MCF 10A (cell line): Measurements from ENCODE around the gene FCGR3A. TPM values are rescaled to one million over a fixed set of nuclear protein-coding genes. Genes with fewer than 3 reads are reported as not detected.

Experiments used
- BruUV-seq: library from RNA; stranded (reverse); fragments of 400-500 nt; replicated peaks from 2 replicates; lab custom pipeline; 2021; lab: Mats Ljungman, UMichigan
- CTCF ChIA-PET: fragments of 300-600 bp; sonication (Branson Sonifier 250); formaldehyde crosslinking; extraction: SDS; loops from one replicate; lab custom pipeline; 2021; ENCODE audit warnings: antibody characterized with exemption, inconsistent platforms; lab: Yijun Ruan, JAX
- POLR2A ChIA-PET: fragments of 300-600, 350-650 bp; sonication (Branson Sonifier 250); formaldehyde crosslinking; extraction: SDS; loops from one replicate; lab custom pipeline; 2020; ENCODE audit warnings: antibody characterized with exemption, inconsistent platforms; lab: Yijun Ruan, JAX
- DNase-seq: peaks from one replicate; pipeline ENCODE4 v3.0.0-alpha.2; 2018; ENCODE audit not compliant: unreplicated experiment
- H3K27ac Mint-ChIP-seq: one replicate; pipeline ENCODE4 v1.8.0; 2022; ENCODE audit warnings: mild to moderate bottlenecking, low read depth, mixed read lengths; ENCODE audit not compliant: unreplicated experiment
- H3K27me3 Mint-ChIP-seq: one replicate; pipeline ENCODE4 v1.8.0; 2022; ENCODE audit warnings: mixed read lengths; ENCODE audit not compliant: insufficient read depth, unreplicated experiment
- H3K36me3 Mint-ChIP-seq: one replicate; pipeline ENCODE4 v1.8.0; 2022; ENCODE audit warnings: mild to moderate bottlenecking, moderate library complexity, mixed read lengths; ENCODE audit not compliant: insufficient read depth, unreplicated experiment
- H3K4me1 Mint-ChIP-seq: one replicate; pipeline ENCODE4 v1.8.0; 2022; ENCODE audit warnings: mixed read lengths; ENCODE audit not compliant: insufficient read depth, unreplicated experiment
- H3K4me3 Mint-ChIP-seq: one replicate; pipeline ENCODE4 v1.8.0; 2022; ENCODE audit warnings: mild to moderate bottlenecking, moderate library complexity, mixed read lengths; ENCODE audit not compliant: unreplicated experiment
- H3K9me3 Mint-ChIP-seq: one replicate; pipeline ENCODE4 v1.8.0; 2022; ENCODE audit warnings: mixed read lengths; ENCODE audit not compliant: unreplicated experiment
- CTCF ChIP-seq: fragments of 200-600 bp; IDR thresholded peaks from one replicate; pipeline ENCODE4 v1.8.0; 2022; ENCODE audit warnings: antibody characterized with exemption, mild to moderate bottlenecking; ENCODE audit not compliant: unreplicated experiment
- intact Hi-C: fragments of 100-400 bp; cut with micrococcal nuclease; formaldehyde crosslinking; loops from 2 replicates; pipeline ENCODE4 v1.14.1; 2022
- total RNA-seq: library from RNA; stranded (reverse); gene quantifications from 2 replicates; pipeline ENCODE4 v1.2.3, GENCODE V29; 2022

Gene FCGR3A
- total RNA-seq, 1 experiment from 2014 or later = not detected

GRCh38 chr1:161497961-161498360, 51.7 kb downstream of the FCGR3A start:
- DNase-seq = no peak
- TF ChIP-seq CTCF = no peak
- no TSS peak for BruUV-seq
- CTCF ChIA-PET = interaction anchor here (0.6 to 1.2 kb wide), 4 partner anchors 8 to 822 kb away, joined by 3 to 6 read pairs (median 4); no protein-coding TSS in a partner anchor
- POLR2A ChIA-PET = no interaction called here
- no peaks in the 10 kb centered on the region for H3K9me3 Mint-ChIP-seq
- H3K27me3 Mint-ChIP-seq = peaks cover 33% of the 10 kb centered on the region
- no peaks in the 10 kb centered on the region for H3K4me1 Mint-ChIP-seq
- no peak overlapping the region for H3K4me3 Mint-ChIP-seq
- intact Hi-C loops = no loop called here
- H3K27ac Mint-ChIP-seq = no peak overlapping the region
- H3K36me3 Mint-ChIP-seq = no peaks in the 10 kb centered on the region

- no peak overlapping the region for H3K4me3 Mint-ChIP-seq
- no peaks in the 10 kb centered on the region for H3K9me3 Mint-ChIP-seq
- no peaks in the 10 kb centered on the region for H3K4me1 Mint-ChIP-seq
- H3K27me3 Mint-ChIP-seq = peaks cover 54% of the 10 kb centered on the region
- BruUV-seq = no TSS peak
- CTCF ChIA-PET = interaction anchor here (0.7 to 1.3 kb wide), 5 partner anchors 10 to 230 kb away, joined by 3 to 7 read pairs (median 4); no protein-coding TSS in a partner anchor
- intact Hi-C loops = no loop called here
- DNase-seq = no peak
- no peak for TF ChIP-seq CTCF
- no peak overlapping the region for H3K27ac Mint-ChIP-seq
- H3K36me3 Mint-ChIP-seq = no peaks in the 10 kb centered on the region
- POLR2A ChIA-PET = interaction anchor here (1.1 to 1.6 kb wide), 4 partner anchors 8 to 242 kb away, joined by 3 to 5 read pairs (median 3); no protein-coding TSS in a partner anchor
Observed at GRCh38 chr1:161495490-161495889, 54.1 kb downstream of the FCGR3A start.

GRCh38 chr1:161494091-161494735, 55.4 kb downstream of the FCGR3A start:
- H3K9me3 Mint-ChIP-seq = no peaks in the 10 kb centered on the region
- H3K27me3 Mint-ChIP-seq = peaks cover 54% of the 10 kb centered on the region
- no peak for TF ChIP-seq CTCF
- H3K36me3 Mint-ChIP-seq = no peaks in the 10 kb centered on the region
- CTCF ChIA-PET = interaction anchor here (0.8 kb wide), 1 partner anchor 16 kb away, joined by 3 read pairs; no protein-coding TSS in a partner anchor
- H3K4me3 Mint-ChIP-seq = no peak overlapping the region
- POLR2A ChIA-PET = no interaction called here
- BruUV-seq = no TSS peak
- intact Hi-C loops = no loop called here
- H3K4me1 Mint-ChIP-seq = no peaks in the 10 kb centered on the region
- DNase-seq = no peak
- no peak overlapping the region for H3K27ac Mint-ChIP-seq

- ChIA-PET CTCF (interaction anchor here (0.9 kb wide), 1 partner anchor 8 kb away, joined by 5 read pairs; no protein-coding TSS in a partner anchor), POLR2A (no interaction called here)
- Mint-ChIP-seq H3K4me1 (no peaks in the 10 kb centered on the region), H3K4me3 (no peak overlapping the region), H3K9me3 (no peaks in the 10 kb centered on the region), H3K36me3 (no peaks in the 10 kb centered on the region), H3K27ac (no peak overlapping the region), H3K27me3 (peaks cover 55% of the 10 kb centered on the region)
- DNase-seq = no peak
- TF ChIP-seq CTCF = no peak
- BruUV-seq = no TSS peak
- intact Hi-C loops = no loop called here
Observed at GRCh38 chr1:161492827-161493226, 56.8 kb downstream of the FCGR3A start.

Other genes starting within 250 kb of the FCGR3A start
- 0.29 and 0.37 TPM in 2 replicates for gene MPZ, start 239.8 kb downstream of the FCGR3A start, total RNA-seq
- 204 and 224 TPM in 2 replicates for gene SDHC, start 235.4 kb downstream of the FCGR3A start, total RNA-seq
- gene CFAP126, start 181.9 kb downstream of the FCGR3A start, total RNA-seq = not detected in 2 replicates
- gene FCGR2A, start 44.4 kb downstream of the FCGR3A start, total RNA-seq = not detected in 2 replicates
- 0.28 and 0.52 TPM in 2 replicates for gene HSPA6, start 25.3 kb downstream of the FCGR3A start, total RNA-seq
- gene FCGR3B, start 81.4 kb upstream of the FCGR3A start, total RNA-seq = not detected in 2 replicates
- gene FCGR2B, start 113.3 kb upstream of the FCGR3A start, total RNA-seq = not detected in 2 replicates
- gene FCRLA, start 157.4 kb upstream of the FCGR3A start, total RNA-seq = 0.30 and 0.47 TPM in 2 replicates
- gene FCRLB, start 171.7 kb upstream of the FCGR3A start, total RNA-seq = 1.1 and 1.3 TPM in 2 replicates
- gene DUSP12, start 200.0 kb upstream of the FCGR3A start, total RNA-seq = 57.0 and 65.0 TPM in 2 replicates
- gene ATF6, start 216.5 kb upstream of the FCGR3A start, total RNA-seq = 56.3 and 71.8 TPM in 2 replicates